Measurements from ENCODE around the gene SH3PXD2A. TPM values are rescaled to one million over a fixed set of nuclear protein-coding genes. Genes with fewer than 3 reads are reported as not detected.

Gene SH3PXD2A
- total RNA-seq, 4 donors from 2014 or later, result 26.5 to 56.9 (median 33.3) TPM

DNA sequence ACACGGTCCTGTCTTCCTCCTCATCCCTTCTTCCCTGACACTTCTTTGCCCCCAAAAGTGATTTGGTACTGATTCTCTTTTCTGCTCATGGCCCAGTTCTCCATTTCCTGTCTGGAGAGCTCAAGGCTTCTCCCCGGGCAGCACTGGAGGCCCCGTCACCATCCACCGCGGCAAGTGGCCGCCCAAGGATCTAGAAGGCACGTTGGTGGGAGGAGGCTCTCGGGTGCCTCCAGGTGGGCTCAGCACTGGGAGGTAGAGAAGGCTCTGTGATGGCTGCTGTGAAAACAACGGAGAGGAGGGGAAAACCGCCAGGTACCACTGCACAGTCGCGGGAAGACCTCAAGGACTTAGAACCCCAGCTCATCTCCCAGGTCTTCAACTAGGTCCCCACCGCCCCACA is 227.5 kb downstream of the SH3PXD2A start:
- Histone ChIP-seq H3K27me3 (no peaks in the 10 kb centered on the region), H3K4me3 (no peak overlapping the region), H3K27ac (no peak overlapping the region), H3K36me3 (peaks cover 0 to 22% (median 4%) of the 10 kb centered on the region in 4 donors), H3K4me1 (peaks cover 0 to 6% (median 0%) of the 10 kb centered on the region in 4 donors), H3K9me3 (no peaks in the 10 kb centered on the region)
- no peak for TF ChIP-seq POLR2A (IDR thresholded peaks at IDR 0.05)
- TF ChIP-seq POLR2AphosphoS5 (IDR thresholded peaks at IDR 0.05), result no peak
- in situ Hi-C loops (cut with MboI; ENCODE audit: low pct_ligation_motif_present in 1 of 4, low pct_unique_long_range_greater_than_20kb in 1 of 4, low sequenced_read_pairs in 3 of 4) (no loop called here), intact Hi-C loops (cut with DNase I; ENCODE audit: low total_unique reads) (no loop called here)
- WGBS, 2 donors (ENCODE audit: low coverage in 1 of 2), result 92 to 100% methylated on average over 1 to 13 of the region's 13 CpGs
- DNase-seq, result no peak

DNA sequence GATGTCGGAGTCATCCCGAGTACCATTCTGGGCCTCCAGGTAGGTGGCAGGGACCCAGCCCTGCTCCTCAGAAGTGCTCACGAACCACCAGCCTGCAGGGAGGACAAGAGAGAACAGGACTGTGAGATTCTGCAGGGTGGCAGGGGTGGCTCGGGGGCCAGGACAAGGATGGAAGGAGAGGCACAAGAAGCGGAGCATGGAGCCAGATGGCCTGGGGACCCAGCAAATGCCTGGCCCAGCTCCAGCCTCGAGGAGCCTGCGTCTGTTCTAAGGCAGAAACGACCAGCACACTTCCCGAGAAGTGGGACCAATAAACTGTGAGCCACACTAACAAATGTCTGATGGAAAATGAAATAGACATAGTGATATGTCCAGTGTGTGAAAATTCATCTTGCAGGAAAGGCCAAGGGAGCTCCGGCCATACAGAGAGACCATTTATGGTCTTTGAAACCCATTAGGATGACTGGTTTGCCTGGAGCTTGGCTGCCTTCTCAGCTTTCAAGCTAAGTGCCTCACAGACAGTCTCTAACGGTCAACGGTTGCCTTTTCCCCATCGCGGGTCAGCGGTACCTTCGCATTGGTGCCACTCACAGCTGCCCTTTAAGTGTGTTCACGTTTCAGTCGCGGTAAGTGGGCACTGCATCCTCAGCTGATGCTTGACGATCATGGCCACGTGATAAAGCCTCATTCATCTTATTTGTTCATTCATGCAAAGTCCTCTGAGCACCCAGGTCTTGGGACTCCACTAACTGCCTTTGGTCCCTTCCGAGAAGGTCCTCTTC is 228.1 kb downstream of the SH3PXD2A start:
- peaks cover 0 to 22% (median 7%) of the 10 kb centered on the region in 4 donors for H3K36me3 ChIP-seq
- TF ChIP-seq POLR2A (IDR thresholded peaks at IDR 0.05) (no peak), POLR2AphosphoS5 (IDR thresholded peaks at IDR 0.05) (no peak)
- DNase-seq, result no peak
- 80 to 86% methylated on average over 2 to 22 of the region's 22 CpGs for WGBS, 2 donors (ENCODE audit: low coverage in 1 of 2)
- H3K27me3 ChIP-seq, result no peaks in the 10 kb centered on the region
- no peak overlapping the region for H3K27ac ChIP-seq
- no peaks in the 10 kb centered on the region for H3K9me3 ChIP-seq
- peaks cover 0 to 6% (median 0%) of the 10 kb centered on the region in 4 donors for H3K4me1 ChIP-seq
- intact Hi-C loops (cut with DNase I; ENCODE audit: low total_unique reads) (no loop called here), in situ Hi-C loops (cut with MboI; ENCODE audit: low pct_ligation_motif_present in 1 of 4, low pct_unique_long_range_greater_than_20kb in 1 of 4, low sequenced_read_pairs in 3 of 4) (no loop called here)
- no peak overlapping the region for H3K4me3 ChIP-seq

DNA sequence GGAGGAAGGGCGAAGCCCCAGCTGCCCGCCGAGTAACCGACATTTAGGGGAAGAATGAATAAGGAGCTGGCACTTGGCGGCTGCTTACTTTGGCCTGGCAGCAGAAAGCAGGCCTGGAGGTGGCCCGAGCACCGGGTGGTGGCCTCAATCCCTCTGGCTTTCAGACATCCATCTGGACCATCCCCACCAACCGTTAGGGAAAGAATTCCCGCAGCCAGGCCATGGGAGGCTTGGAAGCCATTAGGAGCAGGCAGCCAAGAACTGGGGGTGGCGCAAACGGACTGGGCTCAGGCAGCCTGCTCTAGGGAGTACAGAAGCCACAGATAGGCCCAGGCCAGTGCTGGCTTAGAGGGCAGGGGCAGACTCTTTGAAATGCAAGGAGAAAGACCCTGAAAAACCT is 229.2 kb downstream of the SH3PXD2A start:
- H3K4me1 ChIP-seq, result peaks cover 0 to 6% (median 0%) of the 10 kb centered on the region in 4 donors
- intact Hi-C loops (cut with DNase I; ENCODE audit: low total_unique reads) (no loop called here), in situ Hi-C loops (cut with MboI; ENCODE audit: low pct_ligation_motif_present in 1 of 4, low pct_unique_long_range_greater_than_20kb in 1 of 4, low sequenced_read_pairs in 3 of 4) (no loop called here)
- TF ChIP-seq, protein P1, sequence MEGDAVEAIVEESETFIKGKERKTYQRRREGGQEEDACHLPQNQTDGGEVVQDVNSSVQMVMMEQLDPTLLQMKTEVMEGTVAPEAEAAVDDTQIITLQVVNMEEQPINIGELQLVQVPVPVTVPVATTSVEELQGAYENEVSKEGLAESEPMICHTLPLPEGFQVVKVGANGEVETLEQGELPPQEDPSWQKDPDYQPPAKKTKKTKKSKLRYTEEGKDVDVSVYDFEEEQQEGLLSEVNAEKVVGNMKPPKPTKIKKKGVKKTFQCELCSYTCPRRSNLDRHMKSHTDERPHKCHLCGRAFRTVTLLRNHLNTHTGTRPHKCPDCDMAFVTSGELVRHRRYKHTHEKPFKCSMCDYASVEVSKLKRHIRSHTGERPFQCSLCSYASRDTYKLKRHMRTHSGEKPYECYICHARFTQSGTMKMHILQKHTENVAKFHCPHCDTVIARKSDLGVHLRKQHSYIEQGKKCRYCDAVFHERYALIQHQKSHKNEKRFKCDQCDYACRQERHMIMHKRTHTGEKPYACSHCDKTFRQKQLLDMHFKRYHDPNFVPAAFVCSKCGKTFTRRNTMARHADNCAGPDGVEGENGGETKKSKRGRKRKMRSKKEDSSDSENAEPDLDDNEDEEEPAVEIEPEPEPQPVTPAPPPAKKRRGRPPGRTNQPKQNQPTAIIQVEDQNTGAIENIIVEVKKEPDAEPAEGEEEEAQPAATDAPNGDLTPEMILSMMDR (IDR thresholded peaks at IDR 0.05), result no peak
- TF ChIP-seq POLR2AphosphoS5 (IDR thresholded peaks at IDR 0.05) (no peak), EP300 (IDR thresholded peaks at IDR 0.05; ENCODE audit: low read depth) (no peak), POLR2A (IDR thresholded peaks at IDR 0.05) (no peak)
- no peak overlapping the region for H3K27ac ChIP-seq
- no peaks in the 10 kb centered on the region for H3K27me3 ChIP-seq
- H3K36me3 ChIP-seq, result peaks cover 0 to 26% (median 8%) of the 10 kb centered on the region in 4 donors
- WGBS, 2 donors (ENCODE audit: low coverage in 1 of 2), result 93% methylated on average over 11 of the region's 11 CpGs; no CpG with 5 or more reads in 1 of the 2 donors
- H3K9me3 ChIP-seq, result no peaks in the 10 kb centered on the region
- DNase-seq, result no peak
- H3K4me3 ChIP-seq, result no peak overlapping the region

DNA sequence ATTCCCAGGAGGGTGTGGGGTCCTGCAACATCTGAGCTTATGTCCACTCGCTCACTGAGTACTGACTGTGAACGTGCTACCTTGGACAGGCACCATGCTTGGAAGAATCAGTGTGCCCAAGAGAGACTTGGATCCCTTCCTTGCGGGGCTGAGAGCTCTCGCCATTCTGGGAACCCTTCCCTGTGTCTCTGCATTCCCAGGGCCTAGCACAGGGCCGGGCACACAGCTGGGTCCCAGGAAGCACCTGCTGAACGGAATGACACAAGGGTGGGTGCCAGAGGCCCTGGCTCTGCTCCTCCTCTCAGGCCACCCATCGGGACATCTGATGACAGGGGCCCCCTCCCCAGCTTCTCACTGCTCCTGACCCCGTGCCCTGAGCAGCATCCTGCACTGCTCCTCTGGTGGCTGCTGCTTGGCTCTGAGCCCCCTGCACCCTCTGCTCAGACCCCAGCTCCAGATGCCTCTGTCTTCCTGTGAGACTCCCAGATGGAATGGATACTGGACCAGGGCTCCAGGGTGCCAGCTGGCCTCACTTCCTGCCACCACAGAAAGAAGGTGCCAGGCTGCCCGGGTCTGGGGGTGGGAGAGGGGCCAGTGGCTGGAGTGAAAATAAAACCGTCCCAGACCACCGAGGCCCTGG is 232.3 kb downstream of the SH3PXD2A start:
- intact Hi-C loops (cut with DNase I; ENCODE audit: low total_unique reads), result no loop called here
- H3K27ac ChIP-seq, result no peak overlapping the region
- peaks cover 3 to 24% (median 12%) of the 10 kb centered on the region in 4 donors for H3K4me1 ChIP-seq
- H3K4me3 ChIP-seq, result no peak overlapping the region
- WGBS, 2 donors (ENCODE audit: low coverage in 1 of 2), result 87% methylated on average over 11 of the region's 11 CpGs; no CpG with 5 or more reads in 1 of the 2 donors
- H3K9me3 ChIP-seq, result no peaks in the 10 kb centered on the region
- no peaks in the 10 kb centered on the region for H3K27me3 ChIP-seq
- peaks cover 0 to 24% (median 8%) of the 10 kb centered on the region in 4 donors for H3K36me3 ChIP-seq
- DNase-seq, result no peak
- in situ Hi-C loops (cut with MboI; ENCODE audit: low pct_ligation_motif_present in 1 of 4, low pct_unique_long_range_greater_than_20kb in 1 of 4, low sequenced_read_pairs in 3 of 4), result loop anchor here in 1 of 4 donors (25.0 kb wide), 1 partner anchor 239 kb away; the partner anchor contains the start of gene SH3PXD2A
- no peak for TF ChIP-seq POLR2A (IDR thresholded peaks at IDR 0.05)
- no peak for TF ChIP-seq POLR2AphosphoS5 (IDR thresholded peaks at IDR 0.05)
- TF ChIP-seq EP300 (IDR thresholded peaks at IDR 0.05; ENCODE audit: low read depth), result no peak
- TF ChIP-seq, protein P1 (IDR thresholded peaks at IDR 0.05), result no peak

DNA sequence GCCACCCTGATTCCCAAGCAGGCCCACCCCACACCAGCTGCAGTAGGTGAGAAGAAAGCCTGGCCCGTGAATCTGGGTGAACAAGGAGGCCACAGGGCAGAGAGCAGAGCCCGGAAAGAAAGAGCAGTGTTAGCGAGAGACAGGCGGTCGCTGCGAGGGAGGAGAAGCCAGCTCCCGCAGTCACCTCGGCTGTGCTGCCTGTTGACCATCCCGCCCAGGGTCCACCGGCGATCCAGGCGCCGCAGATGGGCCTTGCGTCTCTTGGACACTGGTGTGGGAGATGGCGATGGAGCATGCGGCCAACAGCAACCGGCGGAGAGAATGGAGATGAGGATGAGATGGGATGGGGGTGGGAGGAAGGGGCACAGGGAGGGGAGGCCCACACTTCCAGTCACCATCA is 233.1 kb downstream of the SH3PXD2A start:
- Histone ChIP-seq H3K27ac (peak overlapping the region in 1 of 4 donors; percentile 57), H3K4me3 (no peak overlapping the region), H3K36me3 (peaks cover 0 to 21% (median 8%) of the 10 kb centered on the region in 4 donors), H3K27me3 (no peaks in the 10 kb centered on the region), H3K4me1 (peaks cover 3 to 29% (median 12%) of the 10 kb centered on the region in 4 donors), H3K9me3 (no peaks in the 10 kb centered on the region)
- TF ChIP-seq EP300 (IDR thresholded peaks at IDR 0.05; ENCODE audit: low read depth) (no peak), POLR2A (IDR thresholded peaks at IDR 0.05) (no peak), POLR2AphosphoS5 (IDR thresholded peaks at IDR 0.05) (no peak)
- TF ChIP-seq, protein P1 (IDR thresholded peaks at IDR 0.05), result no peak
- no peak for DNase-seq
- intact Hi-C loops (cut with DNase I; ENCODE audit: low total_unique reads) (no loop called here), in situ Hi-C loops (cut with MboI; ENCODE audit: low pct_ligation_motif_present in 1 of 4, low pct_unique_long_range_greater_than_20kb in 1 of 4, low sequenced_read_pairs in 3 of 4) (loop anchor here in 1 of 4 donors (25.0 kb wide), 1 partner anchor 240 kb away; the partner anchor contains the start of gene SH3PXD2A)
- 89 to 100% methylated on average over 9 to 18 of the region's 18 CpGs for whole genome bisulfite sequencing, 2 donors (ENCODE audit: low coverage in 1 of 2)
